Activated CD8-positive, alpha-beta memory T cell treated with anti-CD3 and anti-CD28 coated beads for 48 hours (primary cell): Measurements from ENCODE around the gene EXOC3L1.

Experiments
- DNase-seq, 3 experiments: peaks; one replicate each; pipeline ENCODE4 v3.0.0-alpha.2; 2020; ENCODE audit warnings: low read depth in 2 of 3, low spot score in 2 of 3

EXOC3L1 gene

DNA sequence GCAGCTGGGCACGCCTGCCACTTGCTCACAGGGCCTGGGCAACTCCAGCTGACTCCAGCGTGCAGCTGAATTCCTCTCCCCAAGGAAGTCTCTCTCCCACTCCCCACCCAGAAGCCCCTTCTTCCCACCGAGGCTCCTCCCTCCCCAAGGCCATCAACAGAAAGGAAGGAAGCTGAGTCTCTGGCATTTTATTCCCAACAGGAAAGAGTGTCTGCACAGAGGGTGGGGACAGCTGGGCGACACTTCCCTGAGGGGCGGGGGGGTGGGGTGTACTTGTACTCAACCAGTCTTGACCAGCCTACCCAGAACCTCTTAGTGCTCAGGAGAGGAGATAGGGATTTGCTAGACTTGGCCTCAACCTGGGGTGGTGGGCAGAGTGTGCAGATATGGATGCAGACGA is at the start of gene EXOC3L1:
Gene EXOC3L1 (minus strand): TSS at position 96 of the 400 bp plus-strand sequence. CDS start 460 bp downstream, outside the sequence.
- DNase-seq = no peak

DNA sequence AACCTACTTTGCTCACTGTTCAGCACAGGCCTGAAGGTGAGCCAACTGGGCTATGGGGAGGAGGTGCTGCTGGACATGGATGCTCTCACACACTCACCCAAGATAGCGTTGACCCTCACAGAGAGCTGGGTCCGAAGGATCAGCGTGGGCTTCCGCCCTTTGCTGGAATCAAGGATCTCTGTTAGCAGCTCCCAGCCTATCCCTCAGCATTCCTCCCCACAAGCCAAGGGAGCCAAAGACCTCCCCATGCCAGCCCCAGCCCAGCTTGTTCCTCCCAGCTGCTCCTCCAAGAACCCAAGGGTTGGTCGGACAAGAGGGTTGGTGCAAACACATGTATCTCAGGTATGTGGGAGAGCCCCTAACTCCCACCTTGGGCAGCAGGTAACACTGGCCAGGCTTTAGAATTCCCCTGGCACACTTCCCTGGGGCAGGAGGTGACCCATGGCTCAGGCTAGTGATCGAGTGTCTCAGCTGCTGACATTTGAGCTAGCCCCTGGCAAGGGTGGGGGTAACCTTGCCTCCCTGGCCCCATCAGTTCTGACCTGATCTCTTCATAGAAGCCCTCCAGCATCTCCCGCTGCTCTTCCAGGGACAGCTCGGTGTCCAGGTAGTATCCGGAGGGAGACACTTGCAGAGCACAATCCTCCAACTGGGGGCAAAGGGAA is 49.0 kb upstream of the EXOC3L1 start:
- DNase-seq = no peak

GRCh38 chr16:67238278-67238575 is 48.3 kb upstream of the EXOC3L1 start:
- DNase-seq = no peak

DNA sequence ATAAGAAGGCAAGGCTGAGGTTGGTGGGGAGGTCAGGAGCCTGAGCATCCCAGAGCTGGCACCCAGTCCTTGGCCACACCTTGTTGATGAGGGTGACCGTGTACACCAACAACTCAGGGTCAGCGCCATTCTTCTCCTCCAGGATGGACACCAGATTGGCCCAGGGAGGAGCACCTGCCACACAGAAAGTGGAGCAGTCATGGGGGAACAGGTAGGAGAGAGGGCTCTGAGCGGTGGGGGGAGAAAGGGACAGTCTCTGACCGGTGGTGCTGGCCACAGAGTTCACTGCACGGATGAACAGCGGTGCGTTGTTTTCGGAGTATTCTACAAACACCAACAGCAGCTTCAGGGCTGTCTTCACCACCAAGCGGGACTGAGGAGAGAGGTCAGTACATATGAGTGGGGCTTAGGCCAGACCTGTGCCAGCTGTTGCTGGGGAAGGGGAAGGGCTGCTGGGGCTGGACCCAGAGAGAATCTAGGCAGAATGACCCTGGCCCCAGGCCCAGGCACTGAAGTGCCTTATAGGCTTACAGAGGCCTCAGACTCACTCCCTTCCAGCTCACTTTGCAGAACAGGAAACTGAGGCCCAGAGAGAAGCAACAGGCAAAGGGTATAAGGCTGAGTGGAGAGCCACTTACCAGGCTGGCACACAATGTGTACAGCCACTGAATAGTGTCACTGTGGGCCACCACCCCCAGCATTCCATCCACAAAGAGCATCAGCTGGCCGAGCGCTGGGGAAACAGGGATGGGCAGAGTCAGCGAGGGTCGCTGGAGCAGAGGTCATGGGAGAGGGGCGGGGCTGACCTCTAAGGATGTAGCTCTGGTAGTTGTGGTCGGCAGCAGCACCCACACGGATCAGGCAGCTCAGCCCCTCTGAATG is 47.7 kb upstream of the EXOC3L1 start:
- DNase-seq = no peak

GRCh38 chr16:67236563-67237395 is 46.8 kb upstream of the EXOC3L1 start:
- peak; percentile 69 to 83 (median 73) for DNase-seq

DNA sequence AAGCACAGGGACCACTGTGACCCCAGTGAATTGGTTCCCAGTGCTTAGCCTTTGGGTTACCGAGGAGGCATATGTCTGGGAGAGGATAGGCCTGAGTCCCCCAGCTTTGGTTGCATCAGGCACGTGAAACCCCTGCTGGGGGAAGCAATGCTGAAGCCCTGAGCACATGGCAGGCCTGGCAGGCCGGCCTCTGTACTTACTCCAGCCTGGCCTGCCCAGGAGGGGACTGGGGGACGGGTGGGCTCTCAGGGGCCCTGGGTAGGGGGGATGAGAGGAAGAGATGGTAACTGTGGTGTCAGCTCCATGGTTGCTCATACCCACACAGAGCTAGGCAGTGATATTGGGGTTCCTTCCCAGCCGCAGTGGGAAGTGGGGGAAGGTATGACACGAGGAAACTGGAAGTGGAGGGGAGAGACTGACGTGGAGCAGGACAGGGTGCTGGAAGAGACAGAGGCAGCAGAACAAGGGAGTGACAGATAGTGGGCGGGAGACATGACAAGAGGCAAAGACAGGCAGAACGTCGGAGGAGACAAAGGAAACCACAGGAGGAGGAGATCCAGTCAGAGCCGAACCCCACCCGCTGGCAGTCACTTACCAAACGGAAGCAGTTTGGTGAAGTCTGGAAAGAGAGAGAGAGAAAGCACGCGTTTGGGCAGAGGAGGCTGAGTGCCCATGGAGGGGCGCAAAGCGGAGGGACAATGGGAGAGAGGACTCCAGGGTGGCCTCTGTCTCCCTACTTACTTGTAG is 46.1 kb upstream of the EXOC3L1 start:
- DNase-seq = no peak

GRCh38 chr16:67234180-67234597 is 44.3 kb upstream of the EXOC3L1 start:
- no peak for DNase-seq

- DNase-seq = no peak
Observed at GRCh38 chr16:67233596-67233995, 43.7 kb upstream of the EXOC3L1 start.

DNA sequence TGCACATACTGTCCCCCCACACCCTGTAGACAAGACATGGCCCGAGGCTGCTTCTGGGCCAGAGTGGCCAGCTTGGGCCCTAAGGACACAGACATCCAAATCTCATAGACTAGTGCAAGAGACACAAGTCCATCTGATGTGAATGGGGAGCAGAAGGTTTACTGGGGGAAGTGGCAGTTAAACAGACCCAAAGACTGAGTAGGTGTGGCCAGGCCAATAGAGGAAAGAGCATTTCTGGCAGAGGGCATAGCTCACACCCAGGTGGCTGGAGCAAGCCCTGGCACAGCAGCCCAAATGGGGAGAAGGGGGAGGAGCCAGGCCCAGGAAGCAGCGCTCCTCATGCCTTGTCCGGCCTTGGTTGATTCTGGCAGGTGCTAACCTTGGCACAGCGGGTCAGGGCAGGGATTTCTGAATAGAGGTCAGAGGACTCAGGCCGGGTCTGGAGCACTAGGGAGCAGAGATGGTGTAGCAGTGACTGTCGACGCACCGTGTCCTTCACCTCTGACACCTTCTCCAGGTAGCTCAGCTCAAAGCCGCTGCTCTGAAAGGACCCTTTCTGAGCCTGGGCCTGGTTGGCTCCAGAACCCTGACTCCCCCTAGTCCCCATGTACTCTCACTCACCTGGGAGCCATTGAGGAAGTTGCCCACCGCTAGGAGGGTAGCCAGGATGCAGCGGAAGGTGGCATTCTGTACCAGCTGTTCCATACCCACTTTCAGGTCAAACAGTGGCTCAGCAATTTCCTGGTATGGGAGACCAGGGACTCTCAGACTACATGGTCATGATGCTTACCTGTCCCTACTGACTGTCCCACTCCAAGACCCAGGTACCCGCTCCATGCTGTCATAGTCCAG is 41.1 kb upstream of the EXOC3L1 start:
- DNase-seq = no peak

GRCh38 chr16:67229906-67230808 is 40.2 kb upstream of the EXOC3L1 start:
- no peak for DNase-seq

GRCh38 chr16:67228905-67229304 is 39.0 kb upstream of the EXOC3L1 start:
- DNase-seq = no peak

DNA sequence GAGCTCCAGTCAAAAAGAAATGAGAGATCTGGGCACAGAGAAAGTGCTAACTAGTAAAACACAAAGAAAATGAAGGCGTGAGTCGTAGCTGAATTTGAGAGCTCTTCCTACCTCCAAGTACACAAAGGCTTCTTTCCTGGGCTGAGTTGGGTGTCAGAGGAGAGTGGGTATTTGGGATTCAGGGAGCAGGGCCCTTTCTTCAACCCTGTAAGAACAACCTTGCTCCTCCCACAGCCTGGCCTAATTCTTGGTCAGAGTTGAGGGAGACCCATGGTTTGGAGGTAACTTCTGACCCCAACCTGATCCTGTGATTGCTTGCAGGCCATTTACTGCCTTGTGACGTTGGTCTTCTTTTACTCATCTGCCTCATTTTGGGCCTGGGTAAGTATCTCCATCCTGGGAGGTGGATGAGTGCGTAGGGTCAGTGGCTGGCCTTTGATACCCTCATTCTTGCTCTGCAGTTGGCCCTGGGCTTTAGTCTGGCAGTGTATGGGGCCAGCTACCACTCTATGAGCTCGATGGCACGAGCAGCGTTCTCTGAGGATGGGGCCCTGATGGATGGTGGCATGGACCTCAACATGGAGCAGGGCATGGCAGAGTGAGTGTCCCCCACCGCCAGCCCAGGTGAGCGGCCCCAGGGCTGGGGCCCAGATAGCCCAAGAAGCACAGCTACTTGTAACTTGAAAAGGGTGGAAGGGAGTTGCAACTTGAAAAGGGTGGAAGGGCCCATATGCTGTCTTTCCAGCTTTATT is 38.3 kb upstream of the EXOC3L1 start:
- DNase-seq = no peak

GRCh38 chr16:67227567-67227921 is 37.6 kb upstream of the EXOC3L1 start:
- no peak for DNase-seq

DNA sequence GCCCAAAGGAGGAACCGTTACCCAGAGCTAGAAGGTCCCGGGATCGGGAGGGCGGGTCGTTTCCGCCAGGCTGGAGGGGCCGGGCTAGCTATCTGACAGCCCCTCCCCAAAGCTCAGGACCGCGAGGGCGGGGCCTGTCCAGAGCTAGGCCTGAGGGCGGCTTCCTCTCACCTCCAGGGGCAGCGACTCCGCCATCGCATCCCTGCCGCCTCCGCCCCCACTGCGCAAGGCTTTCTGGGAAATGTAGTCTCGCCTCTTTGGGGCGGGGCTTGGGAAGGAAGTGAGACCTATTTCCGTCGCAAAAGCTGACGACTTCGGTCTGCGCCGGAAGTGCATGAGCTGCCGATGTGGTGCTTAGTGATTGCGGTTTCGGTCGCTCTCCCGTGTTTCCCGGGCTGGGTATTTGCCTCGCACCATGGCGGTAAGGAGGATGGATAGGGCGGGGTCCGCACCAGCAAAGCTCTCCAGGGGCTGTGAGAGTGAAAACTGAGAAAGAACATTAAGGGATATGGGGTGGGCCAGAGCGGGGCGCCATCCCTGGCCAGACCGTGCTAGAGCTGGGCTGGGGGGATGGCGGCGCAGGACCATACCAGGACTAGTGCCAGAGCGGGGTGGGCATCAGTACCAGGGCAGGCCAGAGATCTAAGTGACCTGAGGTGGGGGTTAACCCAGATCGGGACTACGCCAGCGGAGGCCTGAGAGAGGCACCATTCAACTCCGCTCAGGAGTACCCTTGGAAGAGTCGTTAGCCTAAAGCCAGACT is 37.0 kb upstream of the EXOC3L1 start, which contains the start of gene TMEM208:
Gene TMEM208 (plus strand): TSS at position 327 of the 763 bp plus-strand sequence. CDS start 89 bp downstream, at position 416.
- peak; percentile 97 to 99 (median 98) for DNase-seq

DNA sequence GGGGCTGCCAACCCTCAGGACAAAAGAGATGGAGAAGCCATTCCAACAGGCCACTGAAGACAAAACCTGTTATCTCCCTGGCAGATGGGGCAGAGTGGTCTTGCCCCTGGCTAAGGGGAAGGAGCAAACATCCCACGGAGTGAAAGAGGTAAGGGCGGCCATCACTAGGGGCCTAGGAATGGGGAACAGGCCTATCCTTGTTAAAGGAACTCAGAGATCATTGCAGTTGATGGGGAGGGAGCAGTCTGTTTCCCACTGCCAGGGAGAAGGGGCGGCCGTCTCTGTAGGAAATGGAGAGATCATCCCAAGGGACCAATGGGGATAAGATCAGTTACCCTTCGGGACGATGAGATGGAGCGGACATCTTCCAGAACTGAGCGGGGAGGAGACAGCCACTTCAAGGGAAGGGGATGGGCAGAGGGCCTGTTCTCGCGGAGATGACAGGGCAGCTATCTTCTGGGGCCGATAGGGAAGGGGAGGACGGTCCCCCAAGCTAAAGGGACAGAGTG is 36.4 kb upstream of the EXOC3L1 start:
- DNase-seq = no peak

- no peak for DNase-seq
Observed at GRCh38 chr16:67223992-67224391, 34.1 kb upstream of the EXOC3L1 start.
